Stimulated activated CD4-positive, alpha-beta T cell treated with anti-CD3 and anti-CD28 coated beads, TNF-alpha, amount 100 ng/mL, for 1 hour (primary cell): Measurements from ENCODE around the gene TBC1D16.
"Not testable (repeated sequence)": the region's sequence is repeated elsewhere in the genome, so short reads cannot be mapped to it uniquely, and the experiment has no call there.

ENCODE experiments used
- DNase-seq, 3 donors: peaks; one replicate each; pipeline ENCODE4 v3.0.0-alpha.2; 2020; ENCODE audit warnings: low read depth in 3 of 3, low spot score in 1 of 3

The TBC1D16 gene

DNA sequence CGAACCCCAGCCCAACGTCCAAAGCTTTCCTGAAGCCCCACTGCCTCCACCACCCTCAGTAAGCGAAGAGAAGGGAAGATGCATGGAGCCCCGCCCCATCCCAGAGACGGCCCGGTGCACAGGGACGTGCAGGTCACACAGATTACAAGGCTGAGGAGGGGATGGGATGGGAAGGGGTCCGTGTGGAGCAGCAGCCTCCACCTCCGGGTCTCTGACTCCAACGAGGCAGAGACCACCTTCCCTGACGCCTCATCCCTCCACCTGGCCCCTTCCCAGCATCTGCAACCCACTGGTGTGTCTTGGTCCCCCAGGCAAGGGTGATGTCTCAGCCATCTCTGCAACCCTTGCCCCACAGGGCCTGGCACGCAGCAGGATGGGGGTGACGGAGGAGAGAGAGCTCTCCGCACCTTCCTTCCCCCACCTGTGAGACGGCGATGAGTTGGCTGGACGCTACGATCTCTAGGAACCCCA is 58.5 kb downstream of the TBC1D16 start:
- no peak for DNase-seq

DNA sequence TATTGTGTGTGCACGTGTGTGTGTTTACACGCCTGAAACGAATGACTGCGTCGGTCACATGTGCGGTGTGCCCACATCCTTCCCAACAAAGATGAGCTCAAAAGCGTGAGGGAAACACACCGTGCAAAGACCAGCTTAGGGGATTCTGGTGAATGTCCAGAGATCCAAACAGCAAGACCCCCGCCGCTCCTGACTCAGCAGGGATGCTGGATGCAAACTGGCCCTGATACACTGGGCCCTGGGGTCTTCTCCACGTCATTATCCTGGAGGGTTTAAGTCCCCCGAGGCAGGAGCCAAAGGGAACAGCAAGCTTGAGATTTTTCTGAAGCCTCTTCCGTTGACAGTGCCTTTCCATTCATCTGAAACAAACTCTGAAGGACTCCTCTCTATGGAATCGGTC is 59.2 kb downstream of the TBC1D16 start:
- DNase-seq, result no peak

DNA sequence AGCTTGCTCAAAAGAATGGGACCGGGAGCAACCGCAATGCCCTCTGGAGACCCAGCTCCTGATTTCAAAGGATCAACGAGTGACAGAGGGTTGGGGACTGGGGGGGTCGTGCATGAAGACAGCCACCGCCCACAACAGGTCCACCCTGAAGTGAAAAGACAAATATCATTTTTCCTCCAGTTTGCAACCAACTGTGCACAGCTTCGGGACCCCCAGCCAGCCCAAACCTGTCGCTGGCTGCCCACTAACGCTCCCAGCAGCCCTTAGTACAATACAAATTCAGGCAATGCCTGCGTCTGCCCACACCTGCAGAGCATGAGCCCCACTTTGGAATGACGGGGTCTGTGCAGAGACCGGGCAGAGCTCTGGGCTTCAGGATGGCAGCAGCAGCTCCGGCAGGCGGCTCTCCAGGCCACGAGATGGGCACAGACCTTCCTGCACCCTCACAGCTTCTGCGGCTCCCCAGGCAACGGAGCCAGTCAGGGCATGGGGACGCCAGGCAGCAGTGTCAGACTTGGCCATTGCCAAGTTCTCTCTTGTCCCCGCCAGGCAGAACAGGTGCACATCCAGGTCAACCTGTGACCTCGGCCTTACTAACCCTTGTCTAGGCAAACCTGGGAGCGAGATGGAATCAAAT is 60.1 kb downstream of the TBC1D16 start:
- DNase-seq, result no peak

DNA sequence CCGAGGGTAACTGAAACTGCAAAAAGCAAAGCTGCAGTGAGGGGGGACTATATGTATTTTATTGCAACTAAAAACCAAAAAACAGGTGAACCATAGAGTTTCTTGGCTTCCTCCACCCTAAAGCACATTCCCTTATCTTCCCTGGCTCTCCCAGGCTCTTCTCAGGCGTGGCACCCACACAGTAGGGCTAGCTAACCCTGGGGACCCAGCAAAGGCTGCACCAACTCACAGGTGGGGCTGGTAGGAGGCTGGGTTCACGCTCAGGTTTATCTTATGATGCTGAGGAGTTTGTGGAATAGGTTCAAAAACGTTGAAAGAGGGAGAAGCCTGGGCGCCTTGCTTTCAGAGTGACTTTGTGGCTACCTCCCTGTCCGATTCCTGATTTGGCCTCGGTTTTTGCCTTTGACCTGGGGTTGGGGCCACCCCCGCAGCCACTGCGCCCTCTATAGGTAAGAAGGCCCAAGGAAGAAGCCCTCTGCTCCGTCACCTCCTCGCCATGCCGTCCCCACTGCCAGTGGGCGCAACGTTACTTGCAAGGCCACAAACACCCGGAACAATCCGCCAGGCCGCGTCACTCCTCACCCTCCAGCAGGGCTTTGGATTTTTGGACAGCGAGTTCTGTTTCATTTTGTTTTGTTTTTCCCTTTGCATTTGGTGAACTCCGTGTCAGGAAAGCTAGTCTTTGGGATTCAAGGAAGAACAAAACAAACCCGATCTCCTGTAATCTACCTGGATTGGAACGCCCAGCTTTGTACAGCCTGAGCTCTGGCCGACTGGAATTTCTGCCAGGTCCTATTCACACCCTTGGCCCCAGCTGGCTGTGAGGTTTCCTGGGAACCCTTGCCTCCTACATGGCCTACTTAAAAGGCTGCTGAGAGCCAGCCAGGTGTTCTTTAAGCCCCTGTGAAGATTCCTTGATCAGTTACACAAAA is 60.8 kb downstream of the TBC1D16 start:
- DNase-seq, result no peak

DNA sequence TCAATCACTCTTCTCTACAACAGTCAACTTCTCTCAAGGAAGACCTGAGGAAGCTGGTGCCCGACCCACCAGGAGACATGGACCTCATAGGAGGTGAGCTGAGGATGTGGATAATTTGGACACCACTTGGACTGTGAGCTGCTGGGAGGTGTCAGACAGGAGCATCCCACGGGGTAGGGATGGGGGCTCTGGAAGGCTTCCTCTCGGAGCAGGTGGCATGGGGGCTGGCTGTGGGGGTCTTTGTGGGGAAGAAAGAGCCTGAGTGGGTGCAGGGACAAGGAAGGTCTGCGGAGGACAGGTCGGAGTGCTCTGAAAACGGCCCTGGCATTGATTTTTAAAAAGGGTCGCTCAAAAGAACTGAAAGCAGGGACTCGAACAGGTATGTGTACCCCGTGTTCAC is 64.0 kb downstream of the TBC1D16 start:
- no peak for DNase-seq

DNA sequence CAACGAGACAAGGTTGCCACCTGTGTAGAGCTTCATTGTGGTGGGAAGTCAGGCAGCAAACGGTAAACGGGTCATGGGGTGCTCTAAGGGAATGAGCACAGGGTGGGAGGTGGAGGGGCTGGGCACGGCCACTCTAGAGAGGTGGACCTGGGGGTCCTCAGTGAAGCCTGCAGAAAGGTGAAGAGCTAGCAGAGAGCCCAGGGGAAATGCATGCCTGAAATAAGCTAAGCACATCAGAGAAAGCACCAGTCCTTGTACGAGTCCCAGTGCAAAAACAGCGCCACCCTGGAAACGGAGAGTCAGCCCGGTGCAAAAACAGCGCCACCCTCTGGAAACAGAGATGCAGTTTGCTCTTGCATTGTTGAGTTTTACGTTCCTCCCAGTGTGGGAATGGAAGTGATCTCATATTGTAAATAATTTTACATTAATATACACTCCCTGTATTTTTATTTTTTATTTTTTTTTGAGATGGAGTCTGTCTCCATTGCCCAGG is 65.0 kb downstream of the TBC1D16 start:
- no peak for DNase-seq

DNA sequence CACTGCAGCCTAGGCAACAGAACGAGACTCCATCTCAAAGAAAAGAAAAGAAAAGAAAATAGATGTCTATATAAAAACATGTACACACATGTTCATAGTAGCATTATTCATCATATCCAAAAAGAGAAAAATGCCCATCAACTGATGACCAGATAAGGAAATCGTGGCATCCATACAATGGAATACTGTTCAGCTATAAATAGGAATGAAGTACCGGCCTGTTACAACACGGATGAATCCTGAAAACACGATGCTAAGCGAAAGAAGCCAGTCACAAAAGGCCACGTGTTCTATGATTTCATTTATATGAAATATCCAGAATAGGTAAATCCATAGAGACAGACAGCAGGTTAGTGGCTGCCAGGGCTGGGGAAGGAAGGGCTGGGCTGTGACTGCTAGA is 65.8 kb downstream of the TBC1D16 start:
- no peak for DNase-seq

DNA sequence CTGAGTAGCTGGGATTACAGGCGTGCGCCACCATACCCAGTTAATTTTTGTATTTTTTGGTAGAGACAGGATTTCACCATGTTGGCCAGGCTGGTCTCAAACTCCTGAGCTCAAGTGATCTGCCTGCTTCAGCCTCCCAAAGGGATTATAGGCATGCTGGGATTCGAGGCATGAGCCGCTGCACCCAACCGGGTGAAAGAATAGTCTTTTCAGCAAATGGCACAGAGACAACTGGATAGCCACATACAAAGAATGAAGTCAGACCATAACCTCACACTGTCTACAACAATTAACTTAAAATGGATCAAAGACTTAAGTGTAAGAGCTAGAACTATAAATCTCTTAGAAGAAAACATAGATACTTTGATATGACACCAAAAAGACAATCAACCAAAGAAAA is 67.6 kb downstream of the TBC1D16 start:
- DNase-seq, result no peak

DNA sequence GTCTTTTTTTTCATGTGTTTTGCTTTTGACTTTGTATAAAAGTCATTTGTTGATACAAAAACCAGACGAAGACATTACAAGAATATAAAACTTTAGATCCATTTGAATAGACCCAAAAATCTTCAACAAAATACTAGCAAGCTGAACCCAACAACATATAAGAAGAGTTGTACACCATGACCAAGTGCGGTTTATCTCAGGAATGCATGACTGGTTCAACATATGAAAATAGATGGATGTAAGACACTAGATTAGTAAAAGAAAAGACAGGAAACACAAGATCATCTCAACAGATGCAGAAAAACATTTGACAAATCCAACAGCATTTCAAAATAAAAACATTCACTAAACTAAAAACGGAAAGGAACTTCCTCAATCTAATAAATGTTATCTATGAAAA is 69.0 kb downstream of the TBC1D16 start:
- DNase-seq, result no peak

DNA sequence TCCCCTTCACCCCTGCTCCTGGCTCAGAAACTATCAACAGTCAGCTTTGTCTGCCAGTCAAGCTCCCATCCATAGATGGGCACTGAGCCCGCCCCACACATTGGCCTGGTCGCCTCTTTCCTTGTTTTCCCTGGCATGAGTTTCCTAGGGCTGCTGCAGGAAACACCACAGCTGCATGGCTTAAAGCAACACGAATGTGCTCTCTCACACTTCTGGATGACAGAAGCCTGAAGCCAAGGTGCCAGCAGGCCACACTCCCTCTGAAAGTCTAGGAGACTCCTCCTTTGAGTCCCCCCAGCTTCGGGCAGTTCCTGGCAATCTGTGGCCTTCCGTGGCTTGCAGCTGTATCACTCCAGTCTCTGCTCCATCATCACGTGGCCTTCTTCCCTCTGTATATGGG is 69.9 kb downstream of the TBC1D16 start:
- DNase-seq, result no peak

DNA sequence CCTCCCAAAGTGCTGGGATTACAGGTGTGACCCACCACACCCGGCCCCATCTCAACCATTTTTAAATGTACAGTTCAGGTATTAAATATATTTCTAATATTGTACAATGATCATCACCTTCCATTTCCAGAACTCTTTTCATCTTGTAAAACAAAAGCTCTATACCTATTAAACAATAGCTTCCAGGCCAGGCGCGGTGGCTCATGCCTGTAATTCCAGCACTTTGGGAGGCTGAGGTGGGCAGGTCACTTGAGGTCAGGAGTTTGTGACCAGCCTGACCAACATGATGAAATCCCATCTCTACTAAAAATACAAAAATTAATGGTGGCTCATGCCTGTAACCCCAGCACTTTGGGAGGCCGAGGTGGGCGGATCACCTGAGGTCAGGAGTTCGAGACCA is 73.2 kb downstream of the TBC1D16 start:
- not testable (repeated sequence) for DNase-seq

DNA sequence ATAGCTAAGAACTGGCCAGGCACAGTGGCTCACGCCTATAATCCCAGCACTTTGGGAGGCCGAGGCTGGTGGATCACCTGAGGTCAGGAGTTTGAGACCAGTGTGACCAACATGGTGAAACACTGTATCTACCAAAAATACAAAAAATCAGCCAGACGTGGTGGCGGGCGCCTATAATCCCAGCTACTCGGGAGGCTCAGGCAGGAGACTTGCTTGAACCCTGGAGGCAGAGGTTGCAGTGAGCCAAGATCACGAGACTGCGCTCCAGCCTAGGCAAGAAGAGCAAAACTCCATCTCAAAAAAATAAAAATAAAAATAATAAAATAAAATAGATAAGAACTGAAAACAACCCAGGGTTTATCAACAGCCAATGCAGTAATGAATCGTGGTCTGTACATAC is 74.1 kb downstream of the TBC1D16 start:
- DNase-seq, result not testable (repeated sequence)

DNA sequence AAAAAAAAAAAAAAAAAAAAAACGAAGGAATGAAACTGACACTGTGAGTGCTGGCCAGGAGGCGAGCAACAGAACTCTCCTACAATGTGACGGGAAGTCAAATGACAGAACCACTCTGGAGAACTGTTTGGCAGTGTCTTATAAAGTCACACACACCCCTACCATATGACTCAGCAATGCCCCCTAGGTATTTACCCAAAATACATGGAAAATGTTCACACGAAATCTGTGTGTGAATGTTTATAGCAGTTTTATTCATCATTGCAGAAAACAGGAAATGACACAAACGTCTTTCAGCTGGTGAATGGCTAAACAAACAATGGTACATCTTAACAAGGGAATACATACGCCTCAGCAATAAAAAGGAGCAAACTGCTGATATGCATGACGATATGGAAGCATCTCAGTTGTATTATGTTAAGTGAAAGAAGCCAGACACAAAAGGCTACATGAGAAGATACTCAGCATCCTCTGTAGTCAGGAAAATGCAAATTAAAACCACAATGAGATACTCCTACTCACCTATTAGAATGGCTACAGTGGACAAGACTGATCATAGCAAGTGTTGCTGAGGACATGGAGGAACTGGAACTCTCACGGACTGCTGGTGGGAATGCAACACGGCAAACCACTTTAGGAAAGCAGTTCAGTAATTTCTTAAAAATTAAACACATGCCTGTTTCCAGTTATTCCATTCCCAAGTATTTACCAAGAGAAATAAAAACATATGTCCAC is 74.7 kb downstream of the TBC1D16 start:
- no peak for DNase-seq

DNA sequence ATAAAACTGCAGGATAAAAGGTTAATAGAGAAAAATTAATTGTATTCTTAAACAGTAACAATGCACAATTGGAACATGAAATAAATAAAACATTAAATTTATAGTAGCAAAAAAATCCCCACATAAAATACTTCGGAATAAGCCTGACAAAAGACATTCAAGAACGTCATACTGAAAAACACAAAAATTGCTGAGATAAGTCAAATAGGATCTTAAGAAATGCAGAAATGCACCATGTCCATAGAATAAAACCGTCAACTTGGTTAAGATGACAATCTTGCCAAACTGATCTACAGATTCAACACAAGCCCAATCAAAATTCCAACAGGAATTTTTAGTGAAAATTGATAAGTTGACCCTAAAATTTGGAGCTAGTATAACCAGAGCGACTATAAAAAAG is 76.6 kb downstream of the TBC1D16 start:
- no peak for DNase-seq

DNA sequence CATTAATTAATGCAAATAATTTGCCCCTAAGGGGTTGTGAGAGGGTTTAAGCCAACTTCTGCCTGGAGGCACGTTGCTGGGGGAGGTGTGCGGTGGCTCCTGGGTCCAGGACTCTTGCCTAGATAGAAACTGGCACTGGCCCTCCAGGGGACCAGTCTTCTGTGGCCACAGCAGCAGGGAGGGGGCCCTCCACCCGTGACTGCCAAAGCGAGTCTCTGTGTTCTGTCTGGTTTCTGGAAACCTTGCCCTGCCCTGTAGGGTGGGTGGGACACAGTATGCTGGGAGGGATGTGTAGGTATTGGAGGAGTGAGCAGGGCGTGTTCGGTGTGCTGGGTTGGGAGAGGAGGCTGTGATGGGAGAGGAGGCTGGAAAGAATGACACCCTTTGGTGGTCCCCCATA is 78.8 kb downstream of the TBC1D16 start:
- no peak for DNase-seq

DNA sequence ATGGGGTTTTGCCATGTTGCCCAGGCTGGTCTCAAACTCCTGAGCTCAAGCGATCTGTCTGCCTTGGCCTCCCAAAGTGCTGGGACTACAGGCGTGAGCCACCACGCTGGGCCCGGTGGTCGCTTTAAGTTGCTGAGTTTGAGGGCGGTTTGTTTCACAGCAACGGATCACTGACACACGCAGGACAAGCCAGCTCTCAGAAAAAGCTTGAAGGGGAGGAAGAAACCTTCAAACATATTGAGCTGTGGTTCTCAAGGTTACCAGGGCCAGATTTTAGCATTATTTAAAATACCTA is 79.3 kb downstream of the TBC1D16 start:
- DNase-seq, result not testable (repeated sequence)

DNA sequence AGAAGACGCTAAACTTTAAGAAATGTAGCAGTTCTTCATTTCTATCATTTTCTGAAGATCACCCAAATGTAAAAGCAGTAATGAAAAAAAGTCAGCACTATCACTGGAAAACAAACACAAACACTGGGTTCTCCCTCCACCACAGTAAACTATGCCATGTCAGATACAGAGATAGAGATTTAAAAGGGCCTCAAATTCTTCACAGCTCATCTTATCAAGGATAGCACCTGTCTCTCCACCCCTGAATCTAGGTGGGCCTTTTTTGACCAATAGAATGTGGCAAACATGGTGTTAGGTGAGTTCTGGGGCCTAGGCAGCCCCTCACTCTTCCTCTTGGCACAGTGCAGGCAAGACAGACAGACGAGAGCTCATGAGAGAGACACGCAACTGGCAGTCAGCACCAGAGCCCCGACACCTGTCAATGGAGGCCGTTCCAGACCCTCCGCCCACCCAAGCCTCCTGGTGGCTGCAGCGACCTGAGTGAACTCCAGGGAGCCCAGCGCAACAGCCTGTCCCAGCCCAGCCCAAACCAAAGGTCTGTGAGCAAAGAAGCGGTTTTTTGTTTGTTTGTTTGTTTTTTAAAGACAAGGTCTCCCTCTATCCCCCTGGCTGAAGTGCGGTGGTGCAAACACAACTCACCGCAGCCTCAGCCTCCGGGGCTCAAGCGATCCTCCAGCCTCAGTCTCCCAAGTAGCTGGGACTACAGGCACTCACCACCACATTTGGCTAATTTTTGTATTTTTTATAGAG is 79.8 kb downstream of the TBC1D16 start:
- no peak for DNase-seq

DNA sequence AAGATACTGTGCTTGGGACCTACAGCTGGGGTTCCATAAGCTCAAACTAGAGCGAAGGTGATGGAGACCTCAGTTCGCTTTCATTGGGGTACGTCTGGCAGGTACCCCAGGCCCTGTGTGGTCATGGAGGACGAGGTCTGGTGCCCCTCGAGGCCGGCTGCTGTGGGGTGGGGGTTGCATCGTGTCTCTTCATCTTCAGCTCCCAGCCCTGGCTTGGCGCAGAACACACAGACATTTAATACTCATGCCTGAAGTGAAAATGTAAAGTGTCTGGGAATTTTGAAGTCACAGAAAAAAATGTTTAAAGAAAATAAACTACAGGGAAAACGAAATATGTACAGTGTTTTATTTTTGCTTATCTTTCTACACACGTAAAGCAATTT is 80.5 kb downstream of the TBC1D16 start:
- no peak for DNase-seq

DNA sequence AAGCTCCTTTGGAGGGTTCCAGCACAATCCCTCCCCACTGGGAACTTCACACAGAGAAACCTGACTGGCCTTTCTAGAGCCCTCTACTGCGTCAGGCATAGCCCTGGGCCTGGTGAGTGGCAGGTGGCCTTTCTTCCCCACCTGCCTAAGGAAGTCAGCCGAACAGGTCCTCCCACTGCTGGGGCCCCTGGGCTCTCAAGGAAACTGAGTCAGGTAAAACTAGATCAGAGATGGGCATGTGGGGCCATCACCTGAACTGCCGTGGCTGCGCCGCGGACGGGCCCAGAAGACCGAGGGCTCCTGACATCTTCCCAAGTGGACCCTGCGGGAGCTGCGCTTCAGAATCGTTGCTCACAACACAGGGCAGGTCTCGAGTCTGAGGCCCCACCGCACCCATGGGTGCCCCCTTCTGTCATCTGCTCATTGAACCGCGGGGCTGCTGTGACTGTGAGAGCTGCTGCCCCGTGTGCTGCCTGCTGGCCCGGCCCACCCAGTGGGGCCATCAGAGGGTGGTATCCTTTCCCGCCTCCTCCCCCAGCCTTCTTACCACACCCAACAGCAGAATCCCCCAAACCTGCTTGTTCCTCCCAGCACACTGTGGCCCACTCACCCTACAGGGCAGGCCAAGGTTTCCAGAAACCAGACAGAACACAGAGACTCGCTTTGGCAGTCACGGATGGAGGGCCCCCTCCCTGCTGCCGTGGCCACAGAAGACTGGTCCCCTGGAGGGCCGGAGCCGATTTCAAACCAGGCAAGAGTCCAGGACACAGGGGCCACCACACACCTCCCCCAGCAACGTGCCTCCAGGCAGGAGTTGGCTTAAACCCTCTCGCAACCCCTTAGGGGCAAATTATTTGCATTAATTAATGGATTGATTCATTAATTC is 81.1 kb downstream of the TBC1D16 start:
- no peak for DNase-seq

DNA sequence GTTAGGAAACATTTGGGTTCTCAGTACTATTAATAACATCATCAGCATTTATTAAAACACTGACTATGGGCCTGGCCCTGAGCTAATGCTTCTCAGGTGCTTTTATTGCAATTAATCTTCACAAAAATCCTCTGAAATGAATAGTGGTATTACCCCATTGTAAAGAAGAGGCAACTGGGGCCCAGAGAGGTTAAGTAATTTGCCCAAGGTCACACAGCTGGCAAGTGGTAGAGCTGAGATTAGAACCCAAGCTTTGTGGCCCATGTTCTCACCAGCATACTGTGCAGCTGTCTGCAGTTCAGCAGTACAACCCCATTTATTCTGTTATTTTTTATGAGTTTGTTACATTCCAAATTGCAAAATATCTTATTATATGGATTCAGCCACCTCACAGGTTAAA is 82.3 kb downstream of the TBC1D16 start:
- no peak for DNase-seq
